Measurements from ENCODE around the gene TRIM31. TPM values are rescaled to one million over a fixed set of nuclear protein-coding genes. Genes with fewer than 3 reads are reported as not detected.

The TRIM31 gene
- total and polyA plus RNA-seq, 4 donors: 0.30 to 1.4 (median 0.31) TPM; not detected in 1

- Histone ChIP-seq H3K4me3 (peak within 1 kb of the TSS; percentile 30), H3K9me3 (ENCODE audit: control insufficient read depth in 4 of 4, insufficient read depth in 3 of 4, low read length in 3 of 4) (no peaks in the 10 kb centered on the region), H3K27ac (ENCODE audit: low read depth in 1 of 2, low read length in 1 of 2) (peak within 1 kb of the TSS in 1 of 2 donors; percentile 4), H3K27me3 (ENCODE audit: control insufficient read depth in 3 of 3, insufficient read depth in 3 of 3, low read length in 2 of 3) (peaks cover 0 to 76% (median 68%) of the 10 kb centered on the region in 3 donors), H3K9ac (ENCODE audit: insufficient read depth in 1 of 2, low read length in 2 of 2) (no peak within 1 kb of the TSS), H3K4me1 (ENCODE audit: control insufficient read depth in 5 of 5, insufficient read depth in 5 of 5, low read length in 5 of 5) (peaks cover 0 to 27% (median 0%) of the 10 kb centered on the region in 5 donors), H3K36me3 (ENCODE audit: control insufficient read depth in 4 of 4, insufficient read depth in 4 of 4, low read length in 4 of 4) (peaks cover 0 to 4% (median 0%) of the 10 kb centered on the region in 4 donors)
- no peak for TF ChIP-seq CTCF (IDR thresholded peaks at IDR 0.05; ENCODE audit: control extremely low read depth, extremely low read depth)
- DNase-seq: no peak
- ATAC-seq (ENCODE audit: insufficient read depth, low FRiP score): peak; percentile 5
- WGBS, 2 donors: 2% methylated on average over 59 to 64 of the region's 64 CpGs
These were observed 37.6 kb downstream of the TRIM31 start, which contains the start of gene RNF39 for GRCh38 chr6:30075094-30075789. RNF39 (minus strand) TSS chr6:30075769; CDS start chr6:30075585, 184 bp downstream.

- Histone ChIP-seq H3K9ac (ENCODE audit: insufficient read depth in 1 of 2, low read length in 2 of 2) (no peak overlapping the region), H3K4me3 (peak overlapping the region; percentile 7), H3K4me1 (ENCODE audit: control insufficient read depth in 5 of 5, insufficient read depth in 5 of 5, low read length in 5 of 5) (peaks cover 0 to 27% (median 0%) of the 10 kb centered on the region in 5 donors), H3K27ac (ENCODE audit: low read depth in 1 of 2, low read length in 1 of 2) (no peak overlapping the region), H3K36me3 (ENCODE audit: control insufficient read depth in 4 of 4, insufficient read depth in 4 of 4, low read length in 4 of 4) (peaks cover 3 to 6% (median 5%) of the 10 kb centered on the region in 4 donors), H3K27me3 (ENCODE audit: control insufficient read depth in 3 of 3, insufficient read depth in 3 of 3, low read length in 2 of 3) (peaks cover 0 to 75% (median 67%) of the 10 kb centered on the region in 3 donors), H3K9me3 (ENCODE audit: control insufficient read depth in 4 of 4, insufficient read depth in 3 of 4, low read length in 3 of 4) (no peaks in the 10 kb centered on the region)
- WGBS, 2 donors: 10 to 11% methylated on average over 37 of the region's 37 CpGs
- ATAC-seq (ENCODE audit: insufficient read depth, low FRiP score) (no peak), DNase-seq (peak; percentile 53 to 73 (median 71))
- no peak for TF ChIP-seq CTCF (IDR thresholded peaks at IDR 0.05; ENCODE audit: control extremely low read depth, extremely low read depth)
These were observed 38.4 kb downstream of the TRIM31 start for GRCh38 chr6:30074331-30075093.

- ATAC-seq (ENCODE audit: insufficient read depth, low FRiP score) (no peak), DNase-seq (peak in 1 of 3 donors; percentile 16)
- peaks cover 5 to 13% (median 8%) of the 10 kb centered on the region in 4 donors for H3K36me3 ChIP-seq (ENCODE audit: control insufficient read depth in 4 of 4, insufficient read depth in 4 of 4, low read length in 4 of 4)
- 62 to 71% methylated on average over 7 of the region's 7 CpGs for WGBS, 2 donors
- H3K4me1 ChIP-seq (ENCODE audit: control insufficient read depth in 5 of 5, insufficient read depth in 5 of 5, low read length in 5 of 5): peaks cover 0 to 27% (median 0%) of the 10 kb centered on the region in 5 donors
- no peaks in the 10 kb centered on the region for H3K9me3 ChIP-seq (ENCODE audit: control insufficient read depth in 4 of 4, insufficient read depth in 3 of 4, low read length in 3 of 4)
- no peak overlapping the region for H3K4me3 ChIP-seq
- no peak for TF ChIP-seq CTCF (IDR thresholded peaks at IDR 0.05; ENCODE audit: control extremely low read depth, extremely low read depth)
- no peak overlapping the region for H3K9ac ChIP-seq (ENCODE audit: insufficient read depth in 1 of 2, low read length in 2 of 2)
- H3K27me3 ChIP-seq (ENCODE audit: control insufficient read depth in 3 of 3, insufficient read depth in 3 of 3, low read length in 2 of 3): peaks cover 0 to 67% (median 59%) of the 10 kb centered on the region in 3 donors
- no peak overlapping the region for H3K27ac ChIP-seq (ENCODE audit: low read depth in 1 of 2, low read length in 1 of 2)
These were observed 39.2 kb downstream of the TRIM31 start for GRCh38 chr6:30073489-30074235.

Measured in lung (tissue), 12 donors.